ENCODE results near the gene TANC1. TPM values are rescaled to one million over a fixed set of nuclear protein-coding genes. Genes with fewer than 3 reads are reported as not detected.

Gene TANC1
- total and polyA plus RNA-seq, 3 donors from 2014 or later: 8.6 to 19.3 (median 16.2) TPM

DNA sequence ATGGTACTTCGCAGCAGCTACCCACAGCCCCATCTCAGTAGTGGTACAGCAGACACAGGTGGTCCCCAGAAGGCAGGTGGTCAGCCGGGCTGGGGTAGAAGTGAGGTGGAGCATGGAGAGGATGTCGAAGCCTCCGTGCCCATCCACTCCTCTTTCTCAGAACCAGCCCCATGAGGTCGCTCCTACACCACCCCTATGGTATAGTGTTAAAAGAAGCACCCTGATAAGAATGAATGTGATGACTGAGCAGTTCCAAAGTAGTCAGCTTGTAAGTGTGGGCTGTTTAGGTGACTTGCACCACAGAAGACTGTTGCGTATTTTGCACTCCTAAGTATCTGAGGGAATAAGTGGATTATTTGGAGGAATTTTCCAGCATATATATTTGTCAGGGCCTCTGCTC lies 206.7 kb downstream of the TANC1 start:
- intact Hi-C loops (cut with DNase I; ENCODE audit: low total_unique reads): no loop called here
- Histone ChIP-seq H3K36me3 (ENCODE audit: low read depth, missing control alignments) (no peaks in the 10 kb centered on the region), H3K4me1 (no peaks in the 10 kb centered on the region), H3K9me3 (no peaks in the 10 kb centered on the region), H3K27ac (no peak overlapping the region), H3K4me3 (no peak overlapping the region), H3K27me3 (no peaks in the 10 kb centered on the region)
- TF ChIP-seq, protein P1, sequence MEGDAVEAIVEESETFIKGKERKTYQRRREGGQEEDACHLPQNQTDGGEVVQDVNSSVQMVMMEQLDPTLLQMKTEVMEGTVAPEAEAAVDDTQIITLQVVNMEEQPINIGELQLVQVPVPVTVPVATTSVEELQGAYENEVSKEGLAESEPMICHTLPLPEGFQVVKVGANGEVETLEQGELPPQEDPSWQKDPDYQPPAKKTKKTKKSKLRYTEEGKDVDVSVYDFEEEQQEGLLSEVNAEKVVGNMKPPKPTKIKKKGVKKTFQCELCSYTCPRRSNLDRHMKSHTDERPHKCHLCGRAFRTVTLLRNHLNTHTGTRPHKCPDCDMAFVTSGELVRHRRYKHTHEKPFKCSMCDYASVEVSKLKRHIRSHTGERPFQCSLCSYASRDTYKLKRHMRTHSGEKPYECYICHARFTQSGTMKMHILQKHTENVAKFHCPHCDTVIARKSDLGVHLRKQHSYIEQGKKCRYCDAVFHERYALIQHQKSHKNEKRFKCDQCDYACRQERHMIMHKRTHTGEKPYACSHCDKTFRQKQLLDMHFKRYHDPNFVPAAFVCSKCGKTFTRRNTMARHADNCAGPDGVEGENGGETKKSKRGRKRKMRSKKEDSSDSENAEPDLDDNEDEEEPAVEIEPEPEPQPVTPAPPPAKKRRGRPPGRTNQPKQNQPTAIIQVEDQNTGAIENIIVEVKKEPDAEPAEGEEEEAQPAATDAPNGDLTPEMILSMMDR (IDR thresholded peaks at IDR 0.05): no peak
- no peak for TF ChIP-seq POLR2A (IDR thresholded peaks at IDR 0.05)
- DNase-seq: no peak
- WGBS, 2 donors: 77 to 83% methylated on average over 6 of the region's 6 CpGs

- Histone ChIP-seq H3K4me1 (no peaks in the 10 kb centered on the region), H3K27me3 (no peaks in the 10 kb centered on the region), H3K36me3 (ENCODE audit: low read depth, missing control alignments) (no peaks in the 10 kb centered on the region), H3K9me3 (no peaks in the 10 kb centered on the region), H3K27ac (no peak overlapping the region), H3K4me3 (no peak overlapping the region)
- no peak for DNase-seq
- 77 to 82% methylated on average over 3 of the region's 3 CpGs for WGBS, 2 donors
- TF ChIP-seq, protein P1 (IDR thresholded peaks at IDR 0.05): no peak
- TF ChIP-seq POLR2A (IDR thresholded peaks at IDR 0.05): no peak
- intact Hi-C loops (cut with DNase I; ENCODE audit: low total_unique reads): no loop called here
These were observed 207.5 kb downstream of the TANC1 start for GRCh38 chr2:159175927-159176326.

DNA sequence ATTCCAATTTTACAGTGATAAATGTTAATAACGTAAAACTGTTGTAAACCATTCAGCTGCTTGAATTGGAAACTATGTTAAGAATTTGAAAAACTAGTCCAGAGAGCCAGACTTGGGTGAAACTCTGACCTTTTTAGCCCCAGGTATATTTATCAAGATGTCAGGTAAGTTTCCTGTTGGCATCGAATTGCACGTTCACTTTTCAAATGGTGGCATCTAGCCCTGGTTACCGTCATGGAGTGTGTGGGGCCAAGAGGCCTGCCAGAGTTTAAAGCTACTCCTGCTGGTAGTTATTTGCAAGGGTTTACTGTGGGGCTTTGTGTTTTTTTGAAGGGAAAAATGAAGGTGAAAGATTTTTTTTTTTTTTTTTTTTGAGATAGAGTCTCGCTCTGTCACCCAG lies 208.1 kb downstream of the TANC1 start:
- no peak overlapping the region for H3K27ac ChIP-seq
- 84 to 87% methylated on average over 5 of the region's 5 CpGs for WGBS, 2 donors
- no peaks in the 10 kb centered on the region for H3K9me3 ChIP-seq
- H3K36me3 ChIP-seq (ENCODE audit: low read depth, missing control alignments): no peaks in the 10 kb centered on the region
- TF ChIP-seq, protein P1 (IDR thresholded peaks at IDR 0.05): no peak
- no peak for TF ChIP-seq POLR2A (IDR thresholded peaks at IDR 0.05)
- H3K27me3 ChIP-seq: no peaks in the 10 kb centered on the region
- H3K4me1 ChIP-seq: no peaks in the 10 kb centered on the region
- DNase-seq: no peak
- intact Hi-C loops (cut with DNase I; ENCODE audit: low total_unique reads): no loop called here
- H3K4me3 ChIP-seq: no peak overlapping the region

DNA sequence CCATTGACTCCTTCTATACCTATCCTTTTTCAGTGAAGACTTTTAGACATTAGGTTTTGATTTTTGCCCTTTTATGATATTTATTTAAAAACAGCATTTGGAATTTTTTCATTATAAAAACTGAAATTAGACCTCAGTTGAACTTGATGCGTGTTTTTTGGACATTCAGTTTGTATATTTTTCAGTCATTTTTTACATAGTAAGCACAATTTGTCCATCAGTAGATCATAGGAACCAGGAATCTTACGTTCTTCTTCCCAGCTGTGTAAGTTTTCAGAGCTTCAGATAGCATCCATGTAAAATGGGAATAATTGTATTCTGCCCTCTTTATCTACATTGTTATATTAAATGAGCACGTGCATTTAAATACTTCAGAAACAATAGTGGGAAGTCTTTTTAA lies 208.9 kb downstream of the TANC1 start:
- Histone ChIP-seq H3K36me3 (ENCODE audit: low read depth, missing control alignments) (no peaks in the 10 kb centered on the region), H3K27me3 (no peaks in the 10 kb centered on the region), H3K27ac (no peak overlapping the region), H3K4me1 (no peaks in the 10 kb centered on the region), H3K4me3 (no peak overlapping the region), H3K9me3 (no peaks in the 10 kb centered on the region)
- DNase-seq: no peak
- TF ChIP-seq POLR2A (IDR thresholded peaks at IDR 0.05): no peak
- TF ChIP-seq, protein P1 (IDR thresholded peaks at IDR 0.05): no peak
- intact Hi-C loops (cut with DNase I; ENCODE audit: low total_unique reads): no loop called here
- 90 to 96% methylated on average over 3 of the region's 3 CpGs for WGBS, 2 donors

DNA sequence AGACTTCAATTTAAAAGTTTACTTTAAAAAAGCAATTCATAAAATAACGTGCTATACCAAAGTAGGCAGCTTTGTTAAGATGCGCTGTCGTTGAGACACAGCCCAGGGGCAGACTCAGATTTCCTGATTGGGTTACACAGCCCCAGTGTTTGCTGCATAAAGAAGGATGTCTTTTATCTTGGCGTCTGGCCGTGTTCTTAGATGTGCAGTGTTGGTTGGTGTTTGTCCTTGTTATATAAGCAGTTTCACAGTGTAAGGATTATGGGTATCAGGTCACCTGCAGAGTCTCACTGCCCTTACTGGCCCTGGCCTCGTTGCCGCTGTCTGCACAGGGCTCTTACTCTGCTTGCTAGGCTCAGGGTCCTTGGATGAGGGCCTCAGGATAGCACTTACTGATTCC lies 209.5 kb downstream of the TANC1 start:
- H3K36me3 ChIP-seq (ENCODE audit: low read depth, missing control alignments): no peaks in the 10 kb centered on the region
- no peaks in the 10 kb centered on the region for H3K27me3 ChIP-seq
- no peak overlapping the region for H3K4me3 ChIP-seq
- no peaks in the 10 kb centered on the region for H3K9me3 ChIP-seq
- TF ChIP-seq POLR2A (IDR thresholded peaks at IDR 0.05): no peak
- TF ChIP-seq, protein P1 (IDR thresholded peaks at IDR 0.05): no peak
- H3K4me1 ChIP-seq: no peaks in the 10 kb centered on the region
- H3K27ac ChIP-seq: no peak overlapping the region
- intact Hi-C loops (cut with DNase I; ENCODE audit: low total_unique reads): no loop called here
- WGBS, 2 donors: 76 to 79% methylated on average over 7 of the region's 7 CpGs
- no peak for DNase-seq

Data from testis (tissue), 3 donors.